Neural progenitor cell (in vitro differentiated cells): Measurements from ENCODE around the gene CHCHD10. TPM values are rescaled to one million over a fixed set of nuclear protein-coding genes. Genes with fewer than 3 reads are reported as not detected.

Source experiments
- DNase-seq: peaks from one replicate; pipeline ENCODE4 v3.0.0-alpha.2; 2016; ENCODE audit warnings: low spot score
- H2AFZ ChIP-seq: fragments of 200-600 bp; sonication (generic); replicated peaks from 2 replicates; pipeline ENCODE4 v1.6.1; 2016; ENCODE audit warnings: antibody characterized with exemption
- H3F3A ChIP-seq: fragments of 200-600 bp; sonication (generic); 2 replicates; pipeline ENCODE4 v1.6.1; 2016; ENCODE audit warnings: antibody characterized with exemption, low read depth
- H3K27ac ChIP-seq: fragments of 200-600 bp; sonication (generic); 2 replicates; pipeline ENCODE4 v1.5.1; 2016; ENCODE audit warnings: mild to moderate bottlenecking
- H3K27me3 ChIP-seq: fragments of 200-600 bp; sonication (generic); 2 replicates; pipeline ENCODE4 v1.6.1; 2016; ENCODE audit warnings: mild to moderate bottlenecking, moderate library complexity
- H3K36me3 ChIP-seq: fragments of 200-600 bp; sonication (generic); 2 replicates; pipeline ENCODE4 v1.5.1; 2016
- H3K4me1 ChIP-seq: fragments of 200-600 bp; sonication (generic); 2 replicates; pipeline ENCODE4 v1.6.1; 2016; ENCODE audit warnings: mixed run types
- H3K4me2 ChIP-seq: fragments of 200-600 bp; sonication (generic); 2 replicates; pipeline ENCODE4 v1.6.1; 2016
- H3K4me3 ChIP-seq: fragments of 200-600 bp; sonication (generic); 2 replicates; pipeline ENCODE4 v1.5.1; 2016
- H3K79me2 ChIP-seq: fragments of 200-600 bp; sonication (generic); 2 replicates; pipeline ENCODE4 v1.6.1; 2016; ENCODE audit warnings: low read depth
- H3K9ac ChIP-seq: fragments of 200-600 bp; sonication (generic); 2 replicates; pipeline ENCODE4 v1.6.1; 2016
- H3K9me3 ChIP-seq: fragments of 200-600 bp; sonication (generic); 2 replicates; pipeline ENCODE4 v1.5.1; 2016; ENCODE audit warnings: low read depth
- H4K20me1 ChIP-seq: fragments of 200-600 bp; sonication (generic); 2 replicates; pipeline ENCODE4 v1.6.1; 2016; ENCODE audit warnings: low read depth
- H3K27ac Mint-ChIP-seq: 3 replicates; pipeline ENCODE4 v1.8.0; 2021; ENCODE audit warnings: mixed read lengths
- H3K27me3 Mint-ChIP-seq: 2 replicates; pipeline ENCODE4 v1.8.0; 2022; ENCODE audit warnings: low read depth, mild to moderate bottlenecking, inconsistent platforms, moderate library complexity, mixed read lengths; ENCODE audit not compliant: insufficient read depth
- H3K36me3 Mint-ChIP-seq: 3 replicates; pipeline ENCODE4 v1.8.0; 2021; ENCODE audit warnings: mixed read lengths
- H3K4me1 Mint-ChIP-seq: 3 replicates; pipeline ENCODE4 v1.8.0; 2021; ENCODE audit warnings: mixed read lengths
- H3K4me3 Mint-ChIP-seq: 3 replicates; pipeline ENCODE4 v1.8.0; 2021; ENCODE audit warnings: mild to moderate bottlenecking, moderate library complexity, mixed read lengths
- H3K9me3 Mint-ChIP-seq: 3 replicates; pipeline ENCODE4 v1.8.0; 2020; ENCODE audit warnings: mixed read lengths
- CTCF ChIP-seq: fragments of 200-600 bp; sonication (generic); IDR thresholded peaks from 2 replicates; pipeline ENCODE4 v1.5.1; 2017; ENCODE audit warnings: antibody characterized with exemption, mild to moderate bottlenecking
- EZH2 ChIP-seq: fragments of 200-600 bp; sonication (generic); IDR thresholded peaks from 2 replicates; pipeline ENCODE4 v1.6.1; 2017; ENCODE audit warnings: antibody characterized with exemption, mild to moderate bottlenecking, moderate library complexity
- EZH2phosphoT487 ChIP-seq: fragments of 200-600 bp; sonication (generic); IDR thresholded peaks from 2 replicates; pipeline ENCODE4 v1.6.1; 2017; ENCODE audit warnings: antibody characterized with exemption
- total RNA-seq: library from RNA; depleted of rRNA; stranded (reverse); fragments of >200 nt; gene quantifications from 2 replicates; pipeline ENCODE4 v1.2.3, GENCODE V29; 2015; ENCODE audit warnings: low replicate concordance

Gene CHCHD10
- total RNA-seq, 1 donor from 2014 or later: 9.1 TPM

GRCh38 chr22:23773483-23774113 is 5.8 kb upstream of the CHCHD10 start:
- Mint-ChIP-seq H3K36me3 (no peaks in the 10 kb centered on the region), H3K27ac (peak overlapping the region; percentile 5), H3K27me3 (peaks cover 18% of the 10 kb centered on the region), H3K9me3 (no peaks in the 10 kb centered on the region), H3K4me1 (peaks cover 36% of the 10 kb centered on the region), H3K4me3 (peak overlapping the region; percentile 76)
- TF ChIP-seq CTCF: no peak
- Histone ChIP-seq H3K36me3 (no peaks in the 10 kb centered on the region), H3K4me1 (peaks cover 17% of the 10 kb centered on the region), H3K27ac (no peak overlapping the region), H3K4me2 (peak overlapping the region; percentile 96), H3K4me3 (peak overlapping the region; percentile 69), H2AFZ (no peak overlapping the region), H4K20me1 (no peaks in the 10 kb centered on the region), H3K27me3 (peaks cover 44% of the 10 kb centered on the region), H3F3A (peaks cover 48% of the 10 kb centered on the region), H3K79me2 (no peaks in the 10 kb centered on the region), H3K9ac (no peak overlapping the region), H3K9me3 (no peaks in the 10 kb centered on the region)
- DNase-seq: no peak

- peak within 1 kb of the TSS; percentile 83 for H3K4me3 Mint-ChIP-seq
- H3K4me2 ChIP-seq: peak within 1 kb of the TSS; percentile 96
These were observed 5.1 kb upstream of the CHCHD10 start, which contains the start of gene MMP11 for GRCh38 chr22:23772649-23773473. Gene MMP11 (plus strand): TSS chr22:23772849. CDS start chr22:23772871, 22 bp downstream.

GRCh38 chr22:23772315-23772648 is 4.5 kb upstream of the CHCHD10 start:
- no peaks in the 10 kb centered on the region for H3K79me2 ChIP-seq
- DNase-seq: peak; percentile 38
- peaks cover 55% of the 10 kb centered on the region for H3F3A ChIP-seq
- Mint-ChIP-seq H3K27ac (peak overlapping the region; percentile 83), H3K27me3 (peaks cover 18% of the 10 kb centered on the region), H3K4me3 (peak overlapping the region; percentile 83), H3K4me1 (peaks cover 36% of the 10 kb centered on the region), H3K9me3 (no peaks in the 10 kb centered on the region), H3K36me3 (no peaks in the 10 kb centered on the region)
- H3K4me1 ChIP-seq: peaks cover 17% of the 10 kb centered on the region
- peak overlapping the region; percentile 96 for H3K4me2 ChIP-seq
- H3K27ac ChIP-seq: no peak overlapping the region
- no peaks in the 10 kb centered on the region for H3K36me3 ChIP-seq
- peaks cover 46% of the 10 kb centered on the region for H3K27me3 ChIP-seq
- no peak overlapping the region for H3K9ac ChIP-seq
- no peaks in the 10 kb centered on the region for H3K9me3 ChIP-seq
- TF ChIP-seq EZH2phosphoT487 (no peak), EZH2 (no peak), CTCF (no peak)
- H4K20me1 ChIP-seq: no peaks in the 10 kb centered on the region
- peak overlapping the region; percentile 88 for H2AFZ ChIP-seq
- peak overlapping the region; percentile 69 for H3K4me3 ChIP-seq

More at GRCh38 chr22:23772649-23773473, 5.1 kb upstream of the CHCHD10 start, which contains the start of gene MMP11:
- Histone ChIP-seq H3K27ac (no peak within 1 kb of the TSS), H3K27me3 (peaks cover 46% of the 10 kb centered on the region), H3K9ac (no peak within 1 kb of the TSS), H3K4me1 (peaks cover 17% of the 10 kb centered on the region), H3K36me3 (no peaks in the 10 kb centered on the region), H2AFZ (peak within 1 kb of the TSS; percentile 88), H3K4me3 (peak within 1 kb of the TSS; percentile 69), H3K79me2 (no peaks in the 10 kb centered on the region), H3K9me3 (no peaks in the 10 kb centered on the region), H4K20me1 (no peaks in the 10 kb centered on the region), H3F3A (peaks cover 51% of the 10 kb centered on the region)
- H3K9me3 Mint-ChIP-seq: no peaks in the 10 kb centered on the region
- TF ChIP-seq EZH2phosphoT487 (no peak), EZH2 (peak; percentile 37)
- peak within 1 kb of the TSS; percentile 83 for H3K27ac Mint-ChIP-seq
- peaks cover 18% of the 10 kb centered on the region for H3K27me3 Mint-ChIP-seq
- peaks cover 36% of the 10 kb centered on the region for H3K4me1 Mint-ChIP-seq
- no peaks in the 10 kb centered on the region for H3K36me3 Mint-ChIP-seq
- peak; percentile 88 for DNase-seq
